DND-41 (cell line): ENCODE measurements around the gene FAM171A1.

Experiments used
- ATAC-seq: fragments of 200-7000 bp; cut with Tn5 transposase; 3 replicates; pipeline ENCODE4 v1.9.1; 2021; ENCODE audit warnings: low read depth; ENCODE audit not compliant: insufficient read depth
- DNase-seq: peaks from one replicate; pipeline ENCODE4 v3.0.0-alpha.2; 2020
- H2AFZ ChIP-seq: 2 replicates; pipeline ENCODE4 v1.6.0; 2012; ENCODE audit warnings: low read depth, low read length
- H3K27ac ChIP-seq: 2 replicates; pipeline ENCODE4 v1.5.1; 2012; ENCODE audit warnings: low read length, inconsistent platforms
- H3K27me3 ChIP-seq: fragments of 200-600 bp; sonication (generic); 2 replicates; pipeline ENCODE4 v1.6.0; 2012; ENCODE audit warnings: low read length, mild to moderate bottlenecking, inconsistent platforms; ENCODE audit not compliant: insufficient read depth, poor library complexity
- H3K36me3 ChIP-seq: 2 replicates; pipeline ENCODE4 v1.5.1; 2012; ENCODE audit warnings: low read length, inconsistent platforms; ENCODE audit not compliant: insufficient read depth
- H3K4me1 ChIP-seq: 2 replicates; pipeline ENCODE4 v1.5.1; 2012; ENCODE audit warnings: mild to moderate bottlenecking, low read length; ENCODE audit not compliant: insufficient read depth
- H3K4me2 ChIP-seq: 2 replicates; pipeline ENCODE4 v1.6.0; 2012; ENCODE audit warnings: mild to moderate bottlenecking, moderate library complexity, low read length, inconsistent platforms; ENCODE audit not compliant: insufficient read depth
- H3K4me3 ChIP-seq, 2 experiments: fragments of 200-600 bp in 1 of 2; shearing (Covaris generic) in 1 of 2; 2 replicates each; pipeline ENCODE4 v1.5.1; 2012 to 2016; ENCODE audit warnings: inconsistent platforms in 2 of 2, low read length in 2 of 2, mild to moderate bottlenecking in 2 of 2, low read depth in 1 of 2, moderate library complexity in 1 of 2
- H3K79me2 ChIP-seq: 2 replicates; pipeline ENCODE4 v1.6.0; 2012; ENCODE audit warnings: low read length, inconsistent platforms; ENCODE audit not compliant: insufficient read depth
- H3K9ac ChIP-seq: 2 replicates; pipeline ENCODE4 v1.6.0; 2012; ENCODE audit warnings: low read depth, mild to moderate bottlenecking, inconsistent platforms, low read length, moderate library complexity
- H3K9me3 ChIP-seq: 2 replicates; pipeline ENCODE4 v1.5.1; 2012; ENCODE audit warnings: low read length, moderate library complexity, mild to moderate bottlenecking, inconsistent platforms; ENCODE audit not compliant: insufficient read depth, severe bottlenecking
- H4K20me1 ChIP-seq: 2 replicates; pipeline ENCODE4 v1.6.0; 2012; ENCODE audit warnings: low read length; ENCODE audit not compliant: insufficient read depth
- EZH2 ChIP-seq: IDR thresholded peaks from 3 replicates; pipeline ENCODE4 v1.6.1; 2012; ENCODE audit warnings: borderline replicate concordance, low read depth, mild to moderate bottlenecking, moderate library complexity, low read length, inconsistent platforms; ENCODE audit not compliant: severe bottlenecking
- TF ChIP-seq, protein P1 (sequence below): IDR thresholded peaks from 2 replicates; pipeline ENCODE4 v1.5.1; 2012; ENCODE audit warnings: borderline replicate concordance, low read length, moderate library complexity, mild to moderate bottlenecking; ENCODE audit not compliant: poor library complexity, severe bottlenecking; ENCODE audit errors: extremely low read depth

Gene FAM171A1

DNA sequence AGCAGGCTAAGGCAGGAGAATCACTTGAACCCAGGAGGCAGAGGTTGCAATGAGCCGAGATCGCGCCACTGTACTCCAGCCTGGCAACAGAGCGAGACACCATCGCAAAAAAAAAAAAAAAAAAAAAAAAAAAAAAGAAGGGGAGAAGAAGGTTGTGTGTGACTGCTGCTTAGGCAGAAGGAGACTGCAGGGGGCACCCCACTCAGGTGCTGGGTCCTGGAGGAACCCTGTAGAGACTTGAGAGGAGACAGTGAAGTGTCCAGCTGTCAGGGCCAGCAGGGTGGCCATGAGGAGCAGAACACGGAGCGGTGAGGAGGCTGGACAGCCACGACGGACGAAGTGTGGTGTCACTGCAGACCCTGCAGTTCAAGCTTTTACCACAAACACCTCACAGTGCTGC lies 103.6 kb downstream of the FAM171A1 start:
- Histone ChIP-seq H3K9me3 (peaks cover 8% of the 10 kb centered on the region), H4K20me1 (no peaks in the 10 kb centered on the region; the same call in 1 of the 2 replicates), H3K79me2 (no peaks in the 10 kb centered on the region), H3K9ac (no peak overlapping the region), H3K27ac (no peak overlapping the region), H3K4me1 (no peaks in the 10 kb centered on the region), H2AFZ (no peak overlapping the region), H3K27me3 (no peaks in the 10 kb centered on the region), H3K4me2 (no peak overlapping the region), H3K4me3 (no peak overlapping the region), H3K36me3 (peaks cover 7% of the 10 kb centered on the region)
- TF ChIP-seq, protein P1, sequence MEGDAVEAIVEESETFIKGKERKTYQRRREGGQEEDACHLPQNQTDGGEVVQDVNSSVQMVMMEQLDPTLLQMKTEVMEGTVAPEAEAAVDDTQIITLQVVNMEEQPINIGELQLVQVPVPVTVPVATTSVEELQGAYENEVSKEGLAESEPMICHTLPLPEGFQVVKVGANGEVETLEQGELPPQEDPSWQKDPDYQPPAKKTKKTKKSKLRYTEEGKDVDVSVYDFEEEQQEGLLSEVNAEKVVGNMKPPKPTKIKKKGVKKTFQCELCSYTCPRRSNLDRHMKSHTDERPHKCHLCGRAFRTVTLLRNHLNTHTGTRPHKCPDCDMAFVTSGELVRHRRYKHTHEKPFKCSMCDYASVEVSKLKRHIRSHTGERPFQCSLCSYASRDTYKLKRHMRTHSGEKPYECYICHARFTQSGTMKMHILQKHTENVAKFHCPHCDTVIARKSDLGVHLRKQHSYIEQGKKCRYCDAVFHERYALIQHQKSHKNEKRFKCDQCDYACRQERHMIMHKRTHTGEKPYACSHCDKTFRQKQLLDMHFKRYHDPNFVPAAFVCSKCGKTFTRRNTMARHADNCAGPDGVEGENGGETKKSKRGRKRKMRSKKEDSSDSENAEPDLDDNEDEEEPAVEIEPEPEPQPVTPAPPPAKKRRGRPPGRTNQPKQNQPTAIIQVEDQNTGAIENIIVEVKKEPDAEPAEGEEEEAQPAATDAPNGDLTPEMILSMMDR: no peak
- no peak for TF ChIP-seq EZH2
- DNase-seq (no peak), ATAC-seq (no peak)

DNA sequence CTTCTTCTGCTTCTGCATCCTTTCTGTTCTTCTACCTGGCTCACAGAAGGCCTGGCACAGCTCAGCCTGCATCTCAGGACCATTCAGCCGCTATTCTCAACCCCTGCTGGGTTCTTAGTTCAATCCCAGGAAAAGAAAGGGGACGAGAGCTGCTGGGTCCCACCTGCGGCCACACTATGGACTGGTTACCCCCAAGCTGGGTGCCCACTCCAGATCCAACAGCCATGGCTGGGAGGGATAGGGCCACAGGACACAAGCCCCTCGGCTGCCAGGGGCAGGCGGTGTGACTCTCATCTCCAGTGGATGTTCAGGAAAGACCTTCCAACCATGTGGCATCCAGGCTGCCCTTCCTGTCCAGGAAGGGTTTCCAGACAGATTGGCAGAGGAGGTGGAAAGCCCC lies 105.0 kb downstream of the FAM171A1 start:
- Histone ChIP-seq H3K4me2 (no peak overlapping the region), H3K4me3 (no peak overlapping the region), H3K27me3 (no peaks in the 10 kb centered on the region), H3K27ac (no peak overlapping the region), H3K4me1 (no peaks in the 10 kb centered on the region), H4K20me1 (no peaks in the 10 kb centered on the region; the same call in 1 of the 2 replicates), H3K79me2 (no peaks in the 10 kb centered on the region), H3K36me3 (peaks cover 7% of the 10 kb centered on the region), H3K9me3 (peaks cover 8% of the 10 kb centered on the region), H3K9ac (no peak overlapping the region), H2AFZ (no peak overlapping the region)
- TF ChIP-seq EZH2: no peak
- TF ChIP-seq, protein P1: no peak
- DNase-seq: no peak
- no peak for ATAC-seq

DNA sequence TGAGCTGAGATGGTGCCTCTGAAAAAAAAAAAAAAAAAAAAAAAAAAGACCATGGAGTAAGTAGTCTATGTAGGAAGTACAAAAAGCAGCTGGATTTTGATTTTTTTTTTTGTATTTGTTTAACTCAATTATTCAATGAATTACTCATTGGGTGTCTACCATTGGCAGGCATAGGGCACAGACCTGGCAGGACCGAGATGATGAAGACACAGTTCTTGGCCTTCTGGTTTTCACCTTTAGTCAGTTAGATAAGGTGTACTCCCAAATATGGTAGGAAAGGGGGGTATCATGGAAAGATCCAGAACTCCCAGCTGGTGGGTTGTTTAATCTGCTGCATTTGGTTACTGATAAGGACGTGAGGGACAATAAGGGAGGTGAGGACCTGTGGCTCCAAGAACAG lies 105.5 kb downstream of the FAM171A1 start:
- peaks cover 8% of the 10 kb centered on the region for H3K9me3 ChIP-seq
- DNase-seq (no peak), ATAC-seq (no peak)
- no peaks in the 10 kb centered on the region; the same call in 1 of the 2 replicates for H4K20me1 ChIP-seq
- no peaks in the 10 kb centered on the region for H3K4me1 ChIP-seq
- TF ChIP-seq, protein P1: no peak
- no peak for TF ChIP-seq EZH2
- H3K79me2 ChIP-seq: no peaks in the 10 kb centered on the region
- no peak overlapping the region for H3K27ac ChIP-seq
- no peak overlapping the region for H2AFZ ChIP-seq
- no peak overlapping the region for H3K9ac ChIP-seq
- H3K4me3 ChIP-seq: no peak overlapping the region
- no peaks in the 10 kb centered on the region for H3K27me3 ChIP-seq
- peaks cover 7% of the 10 kb centered on the region for H3K36me3 ChIP-seq
- no peak overlapping the region for H3K4me2 ChIP-seq

DNA sequence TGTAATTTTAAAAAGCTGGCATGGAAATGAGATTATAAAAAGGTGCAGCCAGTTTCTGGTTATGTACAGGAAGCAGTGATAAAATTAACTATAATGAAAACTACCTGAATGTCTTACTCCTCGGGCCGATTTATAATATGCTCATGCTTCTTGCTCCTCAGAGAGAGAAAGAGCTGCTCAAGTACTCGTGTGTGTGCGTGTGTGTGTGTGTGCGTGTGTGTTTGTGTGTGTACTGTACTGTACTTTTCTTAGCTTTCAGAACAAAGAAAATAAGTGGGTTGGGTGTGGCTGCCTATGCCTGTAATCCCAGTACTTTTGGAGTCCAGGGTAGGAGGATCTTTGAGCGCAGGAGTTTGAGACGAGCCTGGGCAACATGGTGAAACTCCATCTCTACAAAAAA lies 106.0 kb downstream of the FAM171A1 start:
- Histone ChIP-seq H3K36me3 (peaks cover 7% of the 10 kb centered on the region), H3K4me1 (no peaks in the 10 kb centered on the region), H3K9ac (no peak overlapping the region), H3K27me3 (no peaks in the 10 kb centered on the region), H2AFZ (no peak overlapping the region), H4K20me1 (no peaks in the 10 kb centered on the region; the same call in 1 of the 2 replicates), H3K4me3 (no peak overlapping the region), H3K79me2 (no peaks in the 10 kb centered on the region), H3K4me2 (no peak overlapping the region), H3K9me3 (peaks cover 6% of the 10 kb centered on the region), H3K27ac (no peak overlapping the region)
- TF ChIP-seq EZH2: no peak
- TF ChIP-seq, protein P1: no peak
- DNase-seq: no peak
- no peak for ATAC-seq
